ENCODE data around the gene RTN4R. TPM values are rescaled to one million over a fixed set of nuclear protein-coding genes. Genes with fewer than 3 reads are reported as not detected.

The RTN4R gene
- total RNA-seq, 2 experiments from 2014 or later = 3.1 to 4.0 TPM

DNA sequence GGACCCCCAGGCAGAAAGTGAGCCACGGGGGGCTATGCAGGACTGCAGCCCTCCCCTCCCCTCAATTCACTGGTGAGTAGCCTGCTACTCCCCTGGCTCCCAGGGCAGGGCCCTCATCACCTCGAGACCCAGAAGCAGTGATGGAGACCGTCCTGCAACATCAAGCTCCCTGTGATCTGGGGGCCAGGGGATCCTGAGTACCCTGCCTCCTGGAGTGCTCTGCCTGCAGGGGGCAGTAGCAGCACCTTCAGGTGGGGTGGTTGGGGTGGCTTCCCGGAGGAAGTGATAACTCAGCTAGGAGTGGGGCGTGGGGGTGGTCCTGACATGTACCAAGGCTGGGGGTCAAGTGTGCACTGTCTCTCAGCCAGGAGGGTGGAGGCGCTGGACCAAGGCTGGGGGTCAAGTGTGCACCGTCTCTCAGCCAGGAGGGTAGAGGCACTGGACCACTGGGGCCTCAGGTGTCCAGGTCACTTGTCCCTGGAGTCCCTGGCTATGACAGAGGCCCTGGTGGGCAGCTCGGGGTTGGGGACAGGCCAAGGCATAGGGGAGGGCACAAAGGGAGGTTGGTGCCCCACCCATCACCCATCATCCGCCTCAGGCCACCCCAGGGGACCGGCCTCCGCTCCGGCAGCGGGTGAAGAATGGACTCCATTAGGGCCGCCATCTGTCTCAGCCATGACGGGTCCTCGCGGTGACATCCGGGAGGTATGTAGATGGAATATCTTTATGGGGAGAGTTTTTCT, 9.4 kb downstream of the RTN4R start:
- Mint-ChIP-seq H3K4me3 (no peak overlapping the region), H3K27me3 (no peaks in the 10 kb centered on the region), H3K27ac (no peak overlapping the region), H3K9me3 (no peaks in the 10 kb centered on the region), H3K4me1 (peaks cover 8% of the 10 kb centered on the region), H3K36me3 (ENCODE audit: low read depth) (no peaks in the 10 kb centered on the region)
- peak; percentile 36 for DNase-seq
- ChIA-PET CTCF (interaction anchor here (0.7 to 1.4 kb wide), 3 partner anchors 11 to 47 kb away, joined by 3 to 4 read pairs (median 3); no protein-coding TSS in a partner anchor), POLR2A (no interaction called here)

DNA sequence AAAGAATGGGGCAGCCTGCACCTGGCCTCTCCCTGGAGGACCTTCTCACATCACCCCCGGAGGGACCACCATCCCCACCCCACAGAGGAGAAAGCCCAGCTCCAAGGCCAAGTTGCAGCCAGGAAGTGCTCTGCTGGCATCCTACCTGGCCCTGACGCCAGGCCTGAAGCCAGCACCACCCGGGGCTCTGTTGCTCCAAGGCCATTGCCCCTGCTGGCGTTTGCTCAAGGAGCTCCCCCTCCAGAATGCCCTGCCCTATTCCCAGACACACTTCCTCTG, 10.2 kb downstream of the RTN4R start:
- H3K4me3 Mint-ChIP-seq = no peak overlapping the region
- ChIA-PET POLR2A (no interaction called here), CTCF (interaction anchor here (1.4 kb wide), 1 partner anchor 17 kb away, joined by 4 read pairs; no protein-coding TSS in a partner anchor)
- DNase-seq = no peak
- peaks cover 8% of the 10 kb centered on the region for H3K4me1 Mint-ChIP-seq
- H3K27me3 Mint-ChIP-seq = no peaks in the 10 kb centered on the region
- no peaks in the 10 kb centered on the region for H3K9me3 Mint-ChIP-seq
- no peak overlapping the region for H3K27ac Mint-ChIP-seq
- no peaks in the 10 kb centered on the region for H3K36me3 Mint-ChIP-seq (ENCODE audit: low read depth)

DNA sequence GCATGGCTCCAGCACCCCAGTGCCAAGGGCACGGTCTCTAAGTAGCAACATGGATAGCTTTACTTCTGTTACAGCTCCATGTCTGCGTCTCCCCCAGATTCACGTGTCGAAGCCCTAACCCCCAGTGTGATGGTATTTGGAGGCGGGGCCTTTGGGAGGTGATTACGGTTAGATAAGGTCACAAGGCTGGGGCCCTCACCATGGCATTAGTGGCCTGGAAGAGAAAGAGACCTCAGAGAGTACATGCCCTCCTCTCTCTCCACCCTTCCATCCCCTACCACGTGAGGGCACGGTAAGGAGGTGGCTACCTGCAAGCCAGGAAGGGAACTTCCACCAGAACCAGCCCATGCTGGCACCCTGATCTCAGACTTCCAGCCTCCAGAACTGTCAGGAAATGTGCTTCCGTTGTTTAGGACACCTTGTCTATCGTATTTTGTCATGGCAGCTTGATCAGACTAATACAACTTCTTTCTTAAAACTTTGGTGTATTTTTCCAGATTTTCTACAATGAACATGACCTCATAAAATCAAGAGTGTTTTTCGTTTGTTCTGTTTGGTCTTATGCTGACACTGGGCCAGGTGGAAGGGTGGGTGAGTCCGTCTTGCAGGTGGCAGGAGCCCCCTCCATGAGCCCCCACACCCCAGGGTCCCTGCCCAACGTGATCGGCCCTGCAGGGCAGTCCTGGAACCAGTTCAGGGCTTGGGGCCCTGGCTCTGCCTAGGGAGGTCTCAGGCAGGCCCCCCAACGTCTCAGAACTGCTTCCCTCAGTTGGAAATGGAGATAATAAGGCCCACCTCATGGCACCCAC, 10.7 kb downstream of the RTN4R start:
- H3K9me3 Mint-ChIP-seq = no peaks in the 10 kb centered on the region
- H3K4me1 Mint-ChIP-seq = peaks cover 8% of the 10 kb centered on the region
- CTCF ChIA-PET = no interaction called here

DNA sequence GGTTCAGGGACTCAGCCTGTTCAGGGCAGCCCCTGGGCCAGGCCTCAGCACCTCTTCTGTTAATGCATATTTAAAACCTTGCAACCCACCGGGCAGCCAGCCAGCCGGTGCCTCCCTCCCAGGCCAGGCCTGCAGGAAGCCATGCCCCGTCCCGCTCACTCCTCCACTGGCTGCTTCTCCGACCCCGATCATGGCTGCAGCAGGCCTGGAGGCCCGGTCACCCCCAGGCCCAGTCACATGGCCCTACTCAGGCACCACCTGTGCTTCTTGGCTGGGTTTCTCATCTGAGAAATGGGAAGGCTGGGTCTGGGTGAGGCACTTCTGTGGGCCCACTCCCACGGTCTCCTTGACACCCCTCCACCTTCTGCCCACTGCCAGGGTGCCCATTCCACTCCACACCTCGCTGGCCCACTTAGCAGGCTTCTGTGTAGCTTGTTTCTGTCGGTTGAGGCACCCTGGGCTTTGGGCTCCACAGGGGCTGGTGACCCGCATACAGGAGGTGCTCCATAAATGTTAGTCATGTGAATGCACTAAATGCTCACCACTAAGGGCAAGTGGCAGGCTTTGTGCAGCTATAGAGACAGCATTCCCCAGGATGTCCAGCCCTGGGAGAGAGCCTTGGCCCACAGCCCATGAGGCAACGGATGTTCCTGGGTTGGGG, 11.4 kb downstream of the RTN4R start:
- no peak for DNase-seq
- no peaks in the 10 kb centered on the region for H3K36me3 Mint-ChIP-seq (ENCODE audit: low read depth)
- H3K27me3 Mint-ChIP-seq = no peaks in the 10 kb centered on the region
- ChIA-PET POLR2A (no interaction called here), CTCF (no interaction called here)
- H3K4me1 Mint-ChIP-seq = peaks cover 8% of the 10 kb centered on the region
- H3K27ac Mint-ChIP-seq = no peak overlapping the region
- H3K9me3 Mint-ChIP-seq = no peaks in the 10 kb centered on the region
- no peak overlapping the region for H3K4me3 Mint-ChIP-seq

More for the DNA sequence above, 10.7 kb downstream of the RTN4R start:
- no peak for DNase-seq
- Mint-ChIP-seq H3K27me3 (no peaks in the 10 kb centered on the region), H3K36me3 (ENCODE audit: low read depth) (no peaks in the 10 kb centered on the region), H3K4me3 (no peak overlapping the region), H3K27ac (no peak overlapping the region)
- POLR2A ChIA-PET = no interaction called here

DNA sequence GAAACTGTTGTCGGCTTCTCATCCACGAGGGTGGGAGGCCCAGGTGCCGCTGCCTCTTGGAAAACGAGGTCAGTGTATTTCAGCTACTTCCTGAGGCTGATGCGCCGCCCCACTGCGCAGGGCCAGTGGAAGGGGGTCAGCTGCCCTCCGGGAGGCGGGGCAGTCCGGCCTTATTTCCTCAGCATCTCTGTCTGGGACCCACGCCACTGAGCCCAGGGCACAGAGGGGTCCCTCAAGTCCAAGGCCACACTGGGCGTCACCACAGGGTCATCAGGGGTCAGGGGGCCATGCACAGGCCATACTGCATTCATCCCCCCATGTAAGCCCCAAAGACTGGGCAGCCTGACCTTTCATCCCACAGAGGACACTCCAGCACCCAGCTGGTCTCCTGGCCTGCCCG, 12.1 kb downstream of the RTN4R start:
- no peak for DNase-seq
- POLR2A ChIA-PET = no interaction called here
- H3K4me1 Mint-ChIP-seq = peaks cover 8% of the 10 kb centered on the region
- no peak overlapping the region for H3K4me3 Mint-ChIP-seq
- CTCF ChIA-PET = no interaction called here
- H3K9me3 Mint-ChIP-seq = no peaks in the 10 kb centered on the region
- H3K27ac Mint-ChIP-seq = no peak overlapping the region
- H3K36me3 Mint-ChIP-seq (ENCODE audit: low read depth) = no peaks in the 10 kb centered on the region
- no peaks in the 10 kb centered on the region for H3K27me3 Mint-ChIP-seq

DNA sequence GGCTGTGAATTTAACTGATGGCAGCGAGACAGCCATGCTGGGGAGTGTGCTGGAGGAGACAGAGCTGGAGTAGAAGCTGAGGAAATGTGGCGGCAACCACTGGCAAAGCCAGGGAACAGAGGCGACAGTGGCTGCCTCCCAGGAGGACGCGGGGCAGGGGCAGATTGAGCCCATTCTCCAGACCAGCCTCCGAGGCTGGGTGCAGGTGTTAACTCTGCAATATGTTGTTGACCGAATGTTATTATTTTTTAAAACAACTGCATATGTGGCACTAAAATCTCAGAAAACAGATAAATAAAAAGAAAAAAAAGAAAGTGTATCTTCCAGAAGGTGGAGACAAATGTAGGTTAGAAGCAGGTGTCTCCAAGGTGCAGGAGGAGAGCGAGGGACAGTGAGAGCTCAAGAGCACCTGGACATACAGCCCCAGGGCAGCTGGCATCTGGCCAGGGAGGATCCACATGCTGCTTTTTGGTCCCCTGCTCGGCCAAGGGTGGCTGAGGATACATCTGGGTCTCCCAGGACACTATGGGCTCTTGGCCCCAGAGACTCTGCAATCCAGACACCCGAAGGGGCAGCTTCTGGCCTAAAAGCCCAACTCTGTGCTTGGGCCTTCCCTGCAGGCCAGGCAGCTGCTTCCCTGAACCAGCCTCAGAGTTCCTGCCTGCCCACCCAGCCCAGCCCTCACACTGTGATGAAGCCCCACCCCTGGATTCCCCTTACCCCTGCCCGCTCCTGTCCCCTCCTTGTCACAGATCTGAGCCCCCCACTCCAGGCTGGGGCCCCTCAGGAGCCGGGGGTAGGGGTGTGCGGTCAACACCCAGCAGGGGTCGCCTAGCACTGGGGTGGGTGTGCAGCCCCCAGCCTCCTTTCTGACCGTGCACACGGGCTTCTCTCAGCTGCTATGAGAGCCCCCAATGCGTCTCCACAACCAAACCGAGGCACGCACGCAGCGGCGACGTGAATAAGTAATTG, 12.9 kb downstream of the RTN4R start:
- Mint-ChIP-seq H3K27me3 (no peaks in the 10 kb centered on the region), H3K9me3 (no peaks in the 10 kb centered on the region), H3K4me1 (peaks cover 8% of the 10 kb centered on the region), H3K4me3 (no peak overlapping the region), H3K27ac (no peak overlapping the region), H3K36me3 (ENCODE audit: low read depth) (no peaks in the 10 kb centered on the region)
- ChIA-PET POLR2A (no interaction called here), CTCF (interaction anchor here (2.0 kb wide), 1 partner anchor 16 kb away, joined by 7 read pairs; no protein-coding TSS in a partner anchor)
- no peak for DNase-seq

GRCh38 chr22:20253161-20253560, 15.0 kb downstream of the RTN4R start:
- Mint-ChIP-seq H3K9me3 (no peaks in the 10 kb centered on the region), H3K27ac (no peak overlapping the region), H3K36me3 (ENCODE audit: low read depth) (no peaks in the 10 kb centered on the region), H3K4me1 (peaks cover 8% of the 10 kb centered on the region), H3K4me3 (no peak overlapping the region), H3K27me3 (no peaks in the 10 kb centered on the region)
- ChIA-PET CTCF (interaction anchor here (1.2 kb wide), 1 partner anchor 14 kb away, joined by 3 read pairs; no protein-coding TSS in a partner anchor), POLR2A (no interaction called here)
- DNase-seq = no peak

DNA sequence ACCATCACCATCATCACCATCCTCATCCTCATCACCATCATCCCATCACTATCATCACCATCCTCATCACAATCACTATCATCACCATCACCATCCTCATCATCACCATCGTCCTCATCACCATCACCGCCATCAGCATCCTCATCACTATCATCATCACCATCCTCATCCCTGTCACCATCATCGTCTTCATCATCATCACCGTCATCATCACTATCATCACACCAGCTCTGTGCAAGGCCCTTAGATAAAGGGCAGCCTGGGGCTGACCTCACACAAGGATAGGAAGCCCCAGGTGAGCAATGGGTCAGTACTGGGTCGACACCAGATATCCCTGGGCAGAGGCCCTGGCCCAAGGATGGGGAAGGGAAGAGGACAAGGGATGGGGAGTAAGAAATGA, 16.1 kb downstream of the RTN4R start:
- no peaks in the 10 kb centered on the region for H3K9me3 Mint-ChIP-seq
- no peak for DNase-seq
- H3K27me3 Mint-ChIP-seq = no peaks in the 10 kb centered on the region
- H3K27ac Mint-ChIP-seq = no peak overlapping the region
- no peaks in the 10 kb centered on the region for H3K36me3 Mint-ChIP-seq (ENCODE audit: low read depth)
- ChIA-PET CTCF (no interaction called here), POLR2A (no interaction called here)
- peaks cover 8% of the 10 kb centered on the region for H3K4me1 Mint-ChIP-seq
- no peak overlapping the region for H3K4me3 Mint-ChIP-seq

GRCh38 chr22:20251491-20251890, 16.6 kb downstream of the RTN4R start:
- peaks cover 8% of the 10 kb centered on the region for H3K4me1 Mint-ChIP-seq
- no peak for DNase-seq
- ChIA-PET CTCF (no interaction called here), POLR2A (no interaction called here)
- H3K36me3 Mint-ChIP-seq (ENCODE audit: low read depth) = no peaks in the 10 kb centered on the region
- H3K9me3 Mint-ChIP-seq = no peaks in the 10 kb centered on the region
- H3K27me3 Mint-ChIP-seq = no peaks in the 10 kb centered on the region
- H3K4me3 Mint-ChIP-seq = no peak overlapping the region
- H3K27ac Mint-ChIP-seq = no peak overlapping the region

DNA sequence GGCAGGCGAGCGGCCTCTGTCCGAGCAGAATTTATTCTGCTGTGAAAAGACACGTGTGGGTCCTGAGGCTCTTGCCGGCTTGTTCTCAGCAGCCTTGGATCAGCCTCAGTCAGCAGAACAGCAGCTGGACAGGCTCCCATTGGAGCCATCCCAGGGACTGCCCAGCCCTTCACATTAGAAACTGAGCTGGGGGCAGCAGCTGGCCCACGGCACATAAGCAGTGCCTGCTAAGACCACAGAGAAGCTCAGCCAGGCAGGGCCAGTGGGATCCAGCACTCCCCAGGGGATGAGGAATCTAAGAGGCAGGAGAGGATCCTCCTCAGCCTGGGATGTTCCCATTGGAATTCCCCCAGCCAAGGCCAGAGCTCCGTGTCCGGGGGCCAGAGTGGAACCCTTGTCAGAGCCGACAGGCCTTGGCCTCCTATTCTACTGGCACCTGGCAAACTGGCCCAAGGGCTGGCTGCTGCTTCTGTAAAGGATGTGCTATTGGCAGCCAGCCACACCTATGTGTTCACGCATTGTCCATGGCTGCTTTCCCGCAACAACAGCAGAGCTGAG, 18.2 kb downstream of the RTN4R start:
- POLR2A ChIA-PET = no interaction called here
- H3K36me3 Mint-ChIP-seq (ENCODE audit: low read depth) = no peaks in the 10 kb centered on the region
- no peak for DNase-seq
- no peak overlapping the region for H3K27ac Mint-ChIP-seq
- H3K27me3 Mint-ChIP-seq = no peaks in the 10 kb centered on the region
- H3K9me3 Mint-ChIP-seq = no peaks in the 10 kb centered on the region
- H3K4me3 Mint-ChIP-seq = no peak overlapping the region
- peaks cover 17% of the 10 kb centered on the region for H3K4me1 Mint-ChIP-seq
- CTCF ChIA-PET = no interaction called here

DNA sequence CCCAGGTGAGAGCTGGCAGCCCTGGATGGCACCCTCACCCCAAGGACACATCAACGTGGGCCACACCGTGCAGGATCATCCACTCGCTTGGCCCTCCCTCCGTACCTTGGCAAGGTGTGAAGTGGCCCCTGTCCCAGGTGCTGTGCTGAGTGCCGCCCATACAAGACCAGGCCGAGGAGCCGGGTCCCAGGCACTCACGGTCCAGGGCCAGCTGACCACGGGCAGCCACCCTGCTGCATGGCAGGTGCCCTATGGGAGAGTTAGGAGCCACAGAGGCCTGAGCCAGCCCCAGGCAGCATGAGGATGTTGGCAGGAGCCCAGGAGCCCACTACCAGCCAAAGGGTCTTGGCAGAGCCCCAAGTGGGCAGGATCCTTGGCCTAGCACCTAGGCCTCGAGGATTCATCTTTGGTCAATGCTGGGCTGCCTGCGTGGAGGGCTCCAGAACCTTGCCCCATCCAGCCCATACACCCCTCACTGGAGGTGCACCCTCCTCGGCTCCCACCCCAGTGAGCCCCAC, 19.6 kb downstream of the RTN4R start:
- no peak overlapping the region for H3K4me3 Mint-ChIP-seq
- ChIA-PET CTCF (interaction anchor here (1.2 kb wide), 1 partner anchor 10 kb away, joined by 3 read pairs; no protein-coding TSS in a partner anchor), POLR2A (no interaction called here)
- no peak for DNase-seq
- H3K4me1 Mint-ChIP-seq = peaks cover 22% of the 10 kb centered on the region
- no peaks in the 10 kb centered on the region for H3K27me3 Mint-ChIP-seq
- H3K36me3 Mint-ChIP-seq (ENCODE audit: low read depth) = no peaks in the 10 kb centered on the region
- H3K9me3 Mint-ChIP-seq = no peaks in the 10 kb centered on the region
- H3K27ac Mint-ChIP-seq = no peak overlapping the region

GRCh38 chr22:20247608-20248171, 20.4 kb downstream of the RTN4R start:
- no peaks in the 10 kb centered on the region for H3K36me3 Mint-ChIP-seq (ENCODE audit: low read depth)
- no peak for DNase-seq
- no peak overlapping the region for H3K27ac Mint-ChIP-seq
- no peak overlapping the region for H3K4me3 Mint-ChIP-seq
- no peaks in the 10 kb centered on the region for H3K27me3 Mint-ChIP-seq
- no peaks in the 10 kb centered on the region for H3K9me3 Mint-ChIP-seq
- POLR2A ChIA-PET = no interaction called here
- peaks cover 30% of the 10 kb centered on the region for H3K4me1 Mint-ChIP-seq
- CTCF ChIA-PET = interaction anchor here (1.0 to 1.2 kb wide), 2 partner anchors 9 to 11 kb away, joined by 3 to 5 read pairs; no protein-coding TSS in a partner anchor

All from activated CD4-positive, alpha-beta T cell treated with anti-CD3 and anti-CD28 coated beads, Interleukin-2, amount 10 ng/mL, durations not matched to agents 7 days and 5 days (primary cell).